Measurements from ENCODE around the gene DDX20. TPM values are rescaled to one million over a fixed set of nuclear protein-coding genes. Genes with fewer than 3 reads are reported as not detected.

The DDX20 gene
- total and polyA plus RNA-seq, 4 donors: 6.0 to 14.4 (median 8.0) TPM

DNA sequence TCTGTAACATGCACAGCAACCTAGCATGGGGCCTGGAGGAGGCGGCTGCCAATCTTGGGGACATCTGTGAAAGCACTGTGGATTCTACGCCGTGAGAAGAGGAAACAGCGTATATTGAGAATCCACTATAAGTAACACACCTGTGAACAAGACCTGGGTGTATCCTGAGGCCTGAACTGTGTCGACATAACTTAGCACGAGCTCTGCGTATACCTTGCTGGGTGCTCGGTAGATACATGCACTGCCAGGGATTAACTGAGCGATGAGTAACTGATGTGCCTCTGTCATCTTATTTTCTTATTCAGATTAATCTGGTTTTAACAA is 58.6 kb downstream of the DDX20 start:
- H3K9me3 ChIP-seq (ENCODE audit: control insufficient read depth in 4 of 4, insufficient read depth in 3 of 4, low read length in 3 of 4): no peaks in the 10 kb centered on the region
- TF ChIP-seq CTCF (IDR thresholded peaks at IDR 0.05; ENCODE audit: control extremely low read depth, extremely low read depth): no peak
- ATAC-seq (ENCODE audit: insufficient read depth, low FRiP score) (no peak), DNase-seq (no peak)
- no peak overlapping the region for H3K9ac ChIP-seq (ENCODE audit: insufficient read depth in 1 of 2, low read length in 2 of 2)
- no peaks in the 10 kb centered on the region for H3K36me3 ChIP-seq (ENCODE audit: control insufficient read depth in 4 of 4, insufficient read depth in 4 of 4, low read length in 4 of 4)
- 97% methylated on average over 9 of the region's 9 CpGs for WGBS, 2 donors
- no peak overlapping the region for H3K27ac ChIP-seq (ENCODE audit: low read depth in 1 of 2, low read length in 1 of 2)
- H3K27me3 ChIP-seq (ENCODE audit: control insufficient read depth in 3 of 3, insufficient read depth in 3 of 3, low read length in 2 of 3): peaks cover 0 to 8% (median 0%) of the 10 kb centered on the region in 3 donors
- no peak overlapping the region for H3K4me3 ChIP-seq
- no peaks in the 10 kb centered on the region for H3K4me1 ChIP-seq (ENCODE audit: control insufficient read depth in 5 of 5, insufficient read depth in 5 of 5, low read length in 5 of 5)

- no peak overlapping the region for H3K9ac ChIP-seq (ENCODE audit: insufficient read depth in 1 of 2, low read length in 2 of 2)
- no peak overlapping the region for H3K4me3 ChIP-seq
- TF ChIP-seq CTCF (IDR thresholded peaks at IDR 0.05; ENCODE audit: control extremely low read depth, extremely low read depth): no peak
- no peaks in the 10 kb centered on the region for H3K4me1 ChIP-seq (ENCODE audit: control insufficient read depth in 5 of 5, insufficient read depth in 5 of 5, low read length in 5 of 5)
- DNase-seq (no peak), ATAC-seq (ENCODE audit: insufficient read depth, low FRiP score) (no peak)
- H3K27ac ChIP-seq (ENCODE audit: low read depth in 1 of 2, low read length in 1 of 2): no peak overlapping the region
- WGBS, 2 donors: 71 to 89% methylated on average over 3 of the region's 3 CpGs
- no peaks in the 10 kb centered on the region for H3K36me3 ChIP-seq (ENCODE audit: control insufficient read depth in 4 of 4, insufficient read depth in 4 of 4, low read length in 4 of 4)
- H3K27me3 ChIP-seq (ENCODE audit: control insufficient read depth in 3 of 3, insufficient read depth in 3 of 3, low read length in 2 of 3): peaks cover 0 to 8% (median 0%) of the 10 kb centered on the region in 3 donors
- no peaks in the 10 kb centered on the region for H3K9me3 ChIP-seq (ENCODE audit: control insufficient read depth in 4 of 4, insufficient read depth in 3 of 4, low read length in 3 of 4)
These were observed 58.9 kb downstream of the DDX20 start for GRCh38 chr1:111814642-111815041.

Small RNA genes within 50 kb of the gene (small RNA-seq; reads per million reads assigned to genes)
- gene INKA2 (ENCODE audit: low replicate concordance): 0.21 reads per million, percentile 13 among the genes with 10 or more reads in this experiment

Other genes with a start within 250 kb of the DDX20 start
- gene RAP1A, start 136.1 kb upstream of the DDX20 start, total RNA-seq: 10 to 100 TPM; 64.5 to 82.9 TPM
- 10 to 100 TPM; 72.2 to 97.3 TPM for gene RAP1A, start 136.1 kb upstream of the DDX20 start, polyA plus RNA-seq
- 10 to 100 TPM in 1 of 2 donors, 1 to 10 TPM in 1; 3.3 to 12.5 TPM for gene INKA2, start 16.5 kb upstream of the DDX20 start, total RNA-seq
- gene INKA2, start 16.5 kb upstream of the DDX20 start, polyA plus RNA-seq: 1 to 10 TPM; 2.3 to 5.5 TPM
- gene KCND3, start 233.8 kb downstream of the DDX20 start, total RNA-seq: 10 to 100 TPM in 1 of 2 donors, 1 to 10 TPM in 1; 8.0 to 12.1 TPM
- 1 to 10 TPM; 1.3 to 1.8 TPM for gene KCND3, start 233.8 kb downstream of the DDX20 start, polyA plus RNA-seq

All from lung (tissue), 13 donors.